H1 (cell line): ENCODE data around the gene ADAM12.

Experiments used
- CEBPB ChIP-seq: IDR thresholded peaks from 2 replicates; pipeline ENCODE4 v1.6.1; 2012; ENCODE audit warnings: low read depth, low read length
- EGR1 ChIP-seq: IDR thresholded peaks from 2 replicates; pipeline ENCODE4 v1.6.1; 2011; ENCODE audit warnings: low read depth, low read length, borderline replicate concordance
- EP300 ChIP-seq, 2 experiments: IDR thresholded peaks; 1 replicate in 1 of 2; 2 replicates in 1 of 2; pipeline ENCODE4 v1.6.1; 2011 to 2012; ENCODE audit warnings: low read depth in 2 of 2, low read length in 2 of 2, mild to moderate bottlenecking in 2 of 2, borderline replicate concordance in 1 of 2, inconsistent platforms in 1 of 2, moderate library complexity in 1 of 2
- EZH2 ChIP-seq: fragments of 200-600 bp; sonication (generic); IDR thresholded peaks from 2 replicates; pipeline ENCODE4 v1.7.1; 2012; ENCODE audit warnings: low read depth, mild to moderate bottlenecking, moderate library complexity, low read length, inconsistent platforms; ENCODE audit not compliant: severe bottlenecking
- FOSL1 ChIP-seq: IDR thresholded peaks from 2 replicates; pipeline ENCODE4 v1.6.1; 2011; ENCODE audit warnings: mild to moderate bottlenecking, low read depth, low read length, moderate library complexity; ENCODE audit not compliant: insufficient read depth
- KDM1A ChIP-seq: fragments of 200-600, 300-600 bp; sonication (generic); IDR thresholded peaks from 2 replicates; pipeline ENCODE4 v1.7.1; 2016; ENCODE audit warnings: mild to moderate bottlenecking, low read length, borderline replicate concordance
- MAX ChIP-seq: IDR thresholded peaks from 2 replicates; pipeline ENCODE4 v1.6.1; 2012; ENCODE audit warnings: inconsistent platforms
- NRF1 ChIP-seq: IDR thresholded peaks from 2 replicates; pipeline ENCODE4 v1.6.1; 2011; ENCODE audit warnings: mild to moderate bottlenecking, low read depth, low read length, improper control_type of control experiment
- PHF8 ChIP-seq: fragments of 200-600 bp; sonication (generic); conservative IDR thresholded peaks from 2 replicates; pipeline ENCODE4 v1.7.1; 2012; ENCODE audit warnings: low read depth, mild to moderate bottlenecking, inconsistent platforms, low read length, moderate library complexity
- POLR2A ChIP-seq, 2 experiments: IDR thresholded peaks; 1 replicate in 1 of 2; 2 replicates in 1 of 2; pipeline ENCODE4 v1.6.1; 2011; ENCODE audit warnings: low read depth in 2 of 2, low read length in 2 of 2, mild to moderate bottlenecking in 2 of 2; ENCODE audit errors: control extremely low read depth in 1 of 2
- POLR2AphosphoS5 ChIP-seq: IDR thresholded peaks from 2 replicates; pipeline ENCODE4 v1.6.1; 2011; ENCODE audit warnings: low read depth, low read length
- RFX5 ChIP-seq: IDR thresholded peaks from 2 replicates; pipeline ENCODE4 v1.6.1; 2011; ENCODE audit warnings: low read depth, low read length, improper control_type of control experiment, borderline replicate concordance
- TEAD4 ChIP-seq: IDR thresholded peaks from 2 replicates; pipeline ENCODE4 v1.6.1; 2012; ENCODE audit warnings: low read depth, low read length, inconsistent platforms, mixed read lengths
- TF ChIP-seq, protein P1 (sequence below), 3 experiments: IDR thresholded peaks; 1 replicate in 2 of 3; 2 replicates in 1 of 3; pipeline versions ENCODE4 v1.5.1 to v1.6.1; 2011; ENCODE audit warnings: low read length in 3 of 3, mild to moderate bottlenecking in 3 of 3, inconsistent platforms in 2 of 3, low read depth in 1 of 3, moderate library complexity in 1 of 3; ENCODE audit not compliant: insufficient read depth in 1 of 3; ENCODE audit errors: control extremely low read depth in 1 of 3

- TF ChIP-seq, protein P1, sequence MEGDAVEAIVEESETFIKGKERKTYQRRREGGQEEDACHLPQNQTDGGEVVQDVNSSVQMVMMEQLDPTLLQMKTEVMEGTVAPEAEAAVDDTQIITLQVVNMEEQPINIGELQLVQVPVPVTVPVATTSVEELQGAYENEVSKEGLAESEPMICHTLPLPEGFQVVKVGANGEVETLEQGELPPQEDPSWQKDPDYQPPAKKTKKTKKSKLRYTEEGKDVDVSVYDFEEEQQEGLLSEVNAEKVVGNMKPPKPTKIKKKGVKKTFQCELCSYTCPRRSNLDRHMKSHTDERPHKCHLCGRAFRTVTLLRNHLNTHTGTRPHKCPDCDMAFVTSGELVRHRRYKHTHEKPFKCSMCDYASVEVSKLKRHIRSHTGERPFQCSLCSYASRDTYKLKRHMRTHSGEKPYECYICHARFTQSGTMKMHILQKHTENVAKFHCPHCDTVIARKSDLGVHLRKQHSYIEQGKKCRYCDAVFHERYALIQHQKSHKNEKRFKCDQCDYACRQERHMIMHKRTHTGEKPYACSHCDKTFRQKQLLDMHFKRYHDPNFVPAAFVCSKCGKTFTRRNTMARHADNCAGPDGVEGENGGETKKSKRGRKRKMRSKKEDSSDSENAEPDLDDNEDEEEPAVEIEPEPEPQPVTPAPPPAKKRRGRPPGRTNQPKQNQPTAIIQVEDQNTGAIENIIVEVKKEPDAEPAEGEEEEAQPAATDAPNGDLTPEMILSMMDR (IDR thresholded peaks at IDR 0.05; ENCODE audit: control extremely low read depth in 1 of 3, insufficient read depth in 1 of 3, low read depth in 1 of 3, low read length in 3 of 3), result no peak
- no peak for TF ChIP-seq RFX5
- no peak for TF ChIP-seq EZH2
- no peak for TF ChIP-seq EGR1
- no peak for TF ChIP-seq POLR2AphosphoS5
- TF ChIP-seq POLR2A (IDR thresholded peaks at IDR 0.05; ENCODE audit: control extremely low read depth in 1 of 2, low read depth in 2 of 2, low read length in 2 of 2), result no peak
- TF ChIP-seq FOSL1, result no peak
- no peak for TF ChIP-seq CEBPB
- no peak for TF ChIP-seq NRF1
- no peak for TF ChIP-seq EP300 (IDR thresholded peaks at IDR 0.05; ENCODE audit: borderline replicate concordance in 1 of 2, low read depth in 2 of 2, low read length in 2 of 2)
- no peak for TF ChIP-seq TEAD4
- TF ChIP-seq PHF8, result no peak
- no peak for TF ChIP-seq MAX
- no peak for TF ChIP-seq KDM1A
Observed at GRCh38 chr10:126118476-126118875, 269.8 kb downstream of the ADAM12 start.
